LNCAP (cell line): Measurements from ENCODE around the gene LRRK2.

Source experiments
- TF ChIP-seq, protein P1 (sequence below): fragments of 450-650 bp; IDR thresholded peaks from 2 replicates; pipeline ENCODE4 v1.5.1; 2017; ENCODE audit warnings: mild to moderate bottlenecking

Gene LRRK2

DNA sequence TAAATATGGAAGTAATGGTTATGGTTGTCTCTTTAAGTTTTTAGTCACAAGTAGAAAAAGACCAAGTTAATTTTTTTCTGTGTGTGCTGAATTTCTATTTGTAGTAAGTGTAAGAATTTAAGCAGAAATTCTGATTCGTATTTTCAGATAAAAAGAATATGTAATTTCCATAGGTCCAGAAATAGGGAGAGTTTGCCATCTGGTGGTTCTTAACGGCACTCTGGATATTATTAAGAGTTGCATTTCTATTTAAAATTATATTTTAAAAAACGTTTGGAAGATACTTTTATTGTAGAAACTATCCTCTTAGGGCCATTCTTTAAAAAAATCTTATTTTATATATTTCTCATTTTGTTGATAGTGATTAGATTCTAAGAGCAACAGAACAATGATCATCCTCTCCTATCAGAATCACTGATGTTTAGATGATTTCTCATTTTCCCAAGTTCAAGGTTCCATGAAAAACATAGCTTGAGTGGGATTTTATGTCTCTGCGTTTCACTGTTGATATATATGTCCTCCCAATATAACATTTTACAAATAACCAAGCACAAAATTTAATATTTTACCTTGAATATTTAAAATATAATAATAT is 88.3 kb downstream of the LRRK2 start:
- TF ChIP-seq, protein P1, sequence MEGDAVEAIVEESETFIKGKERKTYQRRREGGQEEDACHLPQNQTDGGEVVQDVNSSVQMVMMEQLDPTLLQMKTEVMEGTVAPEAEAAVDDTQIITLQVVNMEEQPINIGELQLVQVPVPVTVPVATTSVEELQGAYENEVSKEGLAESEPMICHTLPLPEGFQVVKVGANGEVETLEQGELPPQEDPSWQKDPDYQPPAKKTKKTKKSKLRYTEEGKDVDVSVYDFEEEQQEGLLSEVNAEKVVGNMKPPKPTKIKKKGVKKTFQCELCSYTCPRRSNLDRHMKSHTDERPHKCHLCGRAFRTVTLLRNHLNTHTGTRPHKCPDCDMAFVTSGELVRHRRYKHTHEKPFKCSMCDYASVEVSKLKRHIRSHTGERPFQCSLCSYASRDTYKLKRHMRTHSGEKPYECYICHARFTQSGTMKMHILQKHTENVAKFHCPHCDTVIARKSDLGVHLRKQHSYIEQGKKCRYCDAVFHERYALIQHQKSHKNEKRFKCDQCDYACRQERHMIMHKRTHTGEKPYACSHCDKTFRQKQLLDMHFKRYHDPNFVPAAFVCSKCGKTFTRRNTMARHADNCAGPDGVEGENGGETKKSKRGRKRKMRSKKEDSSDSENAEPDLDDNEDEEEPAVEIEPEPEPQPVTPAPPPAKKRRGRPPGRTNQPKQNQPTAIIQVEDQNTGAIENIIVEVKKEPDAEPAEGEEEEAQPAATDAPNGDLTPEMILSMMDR: peak; percentile 56

DNA sequence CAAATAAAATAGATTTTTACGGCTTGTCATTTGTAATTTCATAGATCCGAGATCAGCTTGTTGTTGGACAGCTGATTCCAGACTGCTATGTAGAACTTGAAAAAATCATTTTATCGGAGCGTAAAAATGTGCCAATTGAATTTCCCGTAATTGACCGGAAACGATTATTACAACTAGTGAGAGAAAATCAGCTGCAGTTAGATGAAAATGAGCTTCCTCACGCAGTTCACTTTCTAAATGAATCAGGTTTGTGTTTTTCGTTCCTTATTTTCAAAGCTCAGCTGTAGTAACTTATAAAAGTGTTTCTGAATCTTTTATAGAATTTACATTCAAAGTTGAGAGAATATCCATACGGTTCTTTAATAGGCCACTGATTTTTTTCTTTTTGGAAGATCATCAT is 89.1 kb downstream of the LRRK2 start:
- TF ChIP-seq, protein P1: no peak

DNA sequence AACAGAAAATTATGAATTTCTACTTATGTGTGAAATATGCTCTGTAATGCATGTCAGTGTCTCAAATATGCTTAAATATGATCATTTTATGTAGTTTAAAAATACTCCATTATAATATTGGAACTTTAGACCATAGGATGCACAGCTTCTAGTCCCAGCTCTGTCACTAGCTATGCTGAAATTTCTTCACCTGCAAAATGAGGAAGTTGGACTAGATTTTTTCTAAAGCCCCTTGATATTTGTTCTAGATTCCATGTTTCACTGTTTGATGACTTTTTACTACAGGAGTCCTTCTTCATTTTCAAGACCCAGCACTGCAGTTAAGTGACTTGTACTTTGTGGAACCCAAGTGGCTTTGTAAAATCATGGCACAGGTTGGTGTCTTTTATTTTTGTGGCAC is 90.1 kb downstream of the LRRK2 start:
- TF ChIP-seq, protein P1: no peak

DNA sequence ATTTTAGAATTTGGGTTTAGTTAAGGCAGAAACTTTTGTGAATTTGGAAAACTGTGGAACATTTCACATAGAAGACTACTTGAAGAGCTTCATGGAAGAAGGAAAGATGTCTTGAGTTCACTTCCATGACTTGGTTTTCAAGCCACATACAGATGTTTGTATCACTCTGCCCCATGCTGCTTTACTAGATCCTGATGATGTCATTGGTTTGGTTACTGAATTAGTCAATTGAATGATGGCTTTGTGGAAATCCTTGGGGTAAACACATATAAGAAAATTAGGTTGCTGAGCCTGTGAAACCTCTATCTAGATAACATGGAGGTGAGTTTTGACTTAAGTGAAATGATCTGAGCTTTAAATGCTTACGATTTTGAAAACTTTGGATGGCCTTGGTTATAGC is 90.6 kb downstream of the LRRK2 start:
- TF ChIP-seq, protein P1: no peak

DNA sequence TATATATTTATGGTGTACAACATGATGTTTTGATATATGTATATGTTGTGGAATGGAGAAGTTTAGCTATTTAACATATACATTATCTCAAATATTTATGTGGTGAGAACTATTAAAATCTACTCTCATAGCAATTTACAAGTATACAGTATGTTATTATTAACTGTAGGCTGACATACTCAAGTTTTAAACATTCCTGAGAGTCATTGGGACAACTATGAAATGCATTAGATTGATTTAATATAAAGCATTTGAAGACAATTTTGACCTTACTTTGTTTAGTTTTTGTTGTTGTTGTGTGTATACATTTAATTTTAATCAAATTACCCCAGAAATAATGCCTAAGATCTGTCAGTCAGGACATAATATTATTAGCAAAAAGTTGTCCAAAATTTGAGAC is 99.5 kb downstream of the LRRK2 start:
- TF ChIP-seq, protein P1: no peak

DNA sequence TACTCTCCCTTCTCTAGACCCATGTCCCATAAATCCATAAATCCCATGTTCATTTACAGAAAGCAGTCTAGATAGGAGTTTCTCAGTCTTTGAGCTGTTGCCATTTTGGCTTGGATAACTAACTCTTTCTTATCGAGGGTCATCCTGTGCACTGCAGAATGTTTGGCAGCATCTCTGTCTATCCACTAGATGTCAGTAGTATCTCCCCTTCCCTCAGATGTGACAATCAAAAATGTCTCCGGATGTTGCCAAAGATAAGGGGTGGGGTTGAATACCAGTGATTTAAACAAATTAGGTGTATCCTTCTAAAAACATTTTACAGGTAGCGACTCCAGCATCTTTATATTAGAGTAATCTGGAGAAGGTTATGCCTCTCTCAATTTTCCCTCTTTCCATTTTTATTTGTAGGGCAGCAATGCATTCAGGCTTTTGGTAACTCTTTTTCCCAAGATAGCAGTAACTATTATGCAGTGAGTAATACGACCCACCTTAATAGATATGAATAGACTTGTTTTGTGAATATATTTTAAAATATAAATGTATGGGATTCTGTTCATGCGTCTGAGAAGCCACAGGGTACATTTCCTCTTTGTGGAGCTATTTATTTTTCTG is 100.7 kb downstream of the LRRK2 start:
- TF ChIP-seq, protein P1: peak; percentile 88

DNA sequence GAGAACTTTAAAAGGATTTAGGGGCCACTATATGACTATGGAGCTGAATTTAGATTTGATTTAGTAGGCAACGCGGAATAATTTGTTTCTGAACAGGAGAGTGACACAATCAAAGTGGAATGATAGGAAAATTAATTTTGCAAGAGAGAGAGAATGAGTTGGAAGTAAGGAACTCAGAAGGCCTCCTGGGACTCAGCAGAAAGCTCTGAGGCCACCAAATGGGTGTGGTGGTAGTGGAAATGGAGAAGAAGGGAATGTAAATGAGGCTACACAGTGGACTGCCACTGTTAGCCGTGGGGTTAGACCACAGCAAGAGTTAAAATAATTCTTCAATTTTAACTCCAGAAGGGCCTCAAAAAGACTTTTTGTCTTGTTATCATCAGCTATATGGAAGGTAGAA is 102.7 kb downstream of the LRRK2 start:
- TF ChIP-seq, protein P1: no peak
